AML-193 (cell line): ENCODE data around the gene HTR3E.
A peak's percentile ranks its signal among the peaks of the same experiment; 100 is the strongest.
"Not testable (repeated sequence)": the region's sequence is repeated elsewhere in the genome, so short reads cannot be mapped to it uniquely, and the experiment has no call there.

Experiments used
- DNase-seq, 2 experiments: peaks; one replicate each; lab custom pipeline; 2025; lab: John Stamatoyannopoulos, UW

Gene HTR3E, protein sequence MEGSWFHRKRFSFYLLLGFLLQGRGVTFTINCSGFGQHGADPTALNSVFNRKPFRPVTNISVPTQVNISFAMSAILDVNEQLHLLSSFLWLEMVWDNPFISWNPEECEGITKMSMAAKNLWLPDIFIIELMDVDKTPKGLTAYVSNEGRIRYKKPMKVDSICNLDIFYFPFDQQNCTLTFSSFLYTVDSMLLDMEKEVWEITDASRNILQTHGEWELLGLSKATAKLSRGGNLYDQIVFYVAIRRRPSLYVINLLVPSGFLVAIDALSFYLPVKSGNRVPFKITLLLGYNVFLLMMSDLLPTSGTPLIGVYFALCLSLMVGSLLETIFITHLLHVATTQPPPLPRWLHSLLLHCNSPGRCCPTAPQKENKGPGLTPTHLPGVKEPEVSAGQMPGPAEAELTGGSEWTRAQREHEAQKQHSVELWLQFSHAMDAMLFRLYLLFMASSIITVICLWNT

DNA sequence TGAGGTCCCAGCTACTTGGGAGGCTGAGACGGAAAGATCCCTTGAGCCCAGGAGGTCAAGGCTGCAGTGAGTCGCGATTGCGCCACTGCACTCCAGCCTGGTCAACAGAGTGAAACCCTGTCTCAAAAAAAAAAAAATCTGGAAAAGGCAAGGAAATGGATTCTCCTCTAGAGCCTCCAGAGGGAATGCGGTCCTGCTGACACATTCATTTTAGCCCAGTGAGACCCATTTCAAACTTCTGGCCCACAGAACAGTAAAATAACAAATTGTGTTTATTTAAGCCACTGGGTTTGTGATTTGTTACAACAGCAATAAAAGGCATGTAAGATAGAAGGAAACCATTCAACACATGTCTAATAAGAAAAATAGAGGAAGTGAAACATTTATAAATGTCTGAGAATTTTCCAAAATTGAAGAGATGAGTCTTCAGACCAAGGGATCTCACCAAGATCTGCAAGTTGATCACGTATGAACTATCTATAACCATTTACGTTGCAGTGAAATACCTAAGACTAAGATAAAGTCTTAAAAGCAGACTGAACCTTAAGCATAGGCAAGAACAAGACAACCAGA is at the start of gene HTR3E:
HTR3E (plus strand) TSS at position 254 of the 573 bp plus-strand sequence. CDS start 466 bp downstream, outside the sequence.
- DNase-seq, result no peak

DNA sequence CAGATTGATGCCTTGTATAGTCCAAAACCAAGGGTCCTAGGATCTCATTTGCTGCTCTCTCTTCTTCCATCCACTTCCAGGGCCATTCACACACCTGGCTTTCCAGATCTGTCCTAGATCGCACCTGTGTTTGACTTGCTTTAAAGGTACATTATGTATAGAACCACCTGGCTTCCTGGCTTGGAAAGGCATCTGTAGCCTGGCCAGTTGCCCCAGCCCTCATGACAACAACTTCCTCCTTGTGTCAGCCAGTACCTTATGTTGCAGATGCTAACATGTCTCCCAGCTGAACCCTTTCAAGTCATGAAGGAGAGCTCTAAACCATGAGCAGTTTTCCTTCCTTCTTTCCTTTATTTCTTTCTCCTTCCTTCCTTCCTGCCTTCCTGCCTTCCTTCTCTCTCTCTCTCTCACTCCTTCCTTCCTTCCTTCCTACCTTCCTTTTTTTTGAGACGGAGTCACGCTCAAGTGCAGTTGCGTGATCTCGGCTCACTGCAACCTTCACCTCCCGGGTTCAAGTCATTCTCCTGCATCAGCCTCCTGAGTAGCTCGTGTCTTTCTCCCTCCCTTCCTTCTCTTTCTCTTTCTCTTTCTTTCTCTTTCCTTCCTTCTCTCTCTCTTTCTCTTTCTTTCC is 46.5 kb upstream of the HTR3E start:
- DNase-seq, result peak in 1 of 2 experiments; percentile 16

DNA sequence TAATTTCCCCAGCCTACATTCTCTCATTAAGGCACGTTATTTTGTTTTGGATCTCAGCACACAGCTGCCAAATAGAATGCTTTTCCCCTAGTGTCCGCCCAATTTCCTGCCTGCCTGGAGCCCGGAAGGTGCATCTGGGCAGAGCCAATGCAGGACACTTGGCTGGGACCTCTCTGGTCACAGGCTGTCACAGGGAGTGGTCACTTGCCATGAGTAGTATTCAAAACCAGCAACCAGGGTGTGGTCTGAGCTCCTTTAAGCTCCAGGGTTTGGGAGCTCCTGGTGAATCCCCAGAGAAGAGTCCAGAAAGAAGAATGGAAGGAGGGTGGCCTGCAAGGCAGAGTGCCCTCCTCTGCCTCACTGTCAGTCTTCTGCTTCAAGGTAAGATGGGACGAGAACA is 44.1 kb upstream of the HTR3E start, which contains the start of gene HTR3C:
HTR3C (plus strand) TSS at position 281 of the 400 bp plus-strand sequence; CDS start at position 315, 34 bp downstream.
- no peak for DNase-seq

DNA sequence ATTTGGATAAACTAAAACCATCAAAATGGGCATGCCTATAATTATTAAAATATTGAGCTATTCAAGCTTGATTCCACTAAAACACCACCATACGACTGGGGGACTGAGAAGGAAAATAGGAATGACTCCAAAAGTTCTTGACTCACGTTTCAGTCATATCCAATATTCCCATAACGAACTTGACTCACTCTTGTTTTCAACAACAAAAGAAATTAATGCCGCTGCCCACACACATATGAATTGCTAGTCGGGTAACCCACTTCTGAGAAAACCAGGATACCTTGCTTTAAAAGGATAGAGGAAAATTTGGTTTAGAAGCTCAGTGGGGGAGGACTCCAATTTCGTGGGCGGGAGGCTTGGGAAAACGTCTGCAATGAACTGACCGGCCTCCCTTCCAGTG is 38.8 kb upstream of the HTR3E start:
- DNase-seq, result no peak

DNA sequence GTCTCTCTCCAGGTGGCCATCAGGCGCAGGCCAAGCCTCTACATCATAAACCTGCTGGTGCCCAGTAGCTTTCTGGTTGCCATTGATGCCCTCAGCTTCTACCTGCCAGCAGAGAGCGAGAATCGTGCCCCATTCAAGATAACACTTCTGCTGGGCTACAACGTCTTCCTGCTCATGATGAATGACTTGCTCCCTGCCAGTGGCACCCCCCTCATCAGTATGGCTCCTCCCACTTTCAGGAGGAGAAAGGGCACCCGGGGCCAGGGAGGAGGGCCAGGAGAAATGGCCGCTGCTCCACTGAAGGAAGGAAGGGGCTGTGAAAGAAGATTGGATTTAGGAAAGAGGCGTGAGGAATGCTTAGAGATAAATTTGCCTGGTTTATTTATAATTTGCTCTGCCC is 37.4 kb upstream of the HTR3E start:
- no peak for DNase-seq

DNA sequence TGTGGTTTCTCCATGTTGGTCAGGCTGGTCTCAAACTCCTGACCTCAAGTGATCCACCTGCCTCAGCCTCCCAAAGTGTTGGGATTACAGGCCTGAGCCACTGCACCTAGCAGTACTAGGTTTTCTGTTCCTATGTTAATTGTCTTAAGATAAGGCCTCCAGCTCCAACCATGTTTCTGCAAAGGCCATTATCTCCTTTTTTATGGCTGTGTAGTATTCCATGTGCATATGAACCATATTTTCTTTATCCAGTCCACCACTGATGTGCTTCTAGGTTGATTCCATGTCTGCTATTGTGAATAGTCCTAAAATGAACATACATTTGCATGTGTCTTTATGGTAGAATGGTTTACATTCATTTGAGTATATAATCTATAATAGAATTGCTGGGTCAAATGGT is 34.2 kb upstream of the HTR3E start:
- no peak for DNase-seq

DNA sequence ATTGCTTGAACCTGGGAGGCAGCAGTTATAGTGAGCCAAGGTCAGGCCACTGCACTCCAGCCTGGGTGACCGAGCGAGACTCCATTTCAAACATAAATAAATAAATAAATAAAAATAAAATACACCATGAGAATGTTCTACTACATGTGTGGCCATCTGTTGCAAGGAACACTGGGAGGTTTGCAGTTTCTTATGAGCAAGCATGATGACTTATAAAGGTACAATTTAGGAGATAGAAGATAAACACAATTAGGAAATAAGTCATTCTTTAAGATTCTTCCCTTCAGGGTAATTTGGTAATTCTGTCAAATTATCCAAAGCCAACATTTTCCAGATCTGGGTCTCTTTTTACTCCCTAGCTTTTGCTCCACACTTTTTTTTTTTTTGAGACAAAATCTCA is 30.7 kb upstream of the HTR3E start:
- DNase-seq, result no peak

DNA sequence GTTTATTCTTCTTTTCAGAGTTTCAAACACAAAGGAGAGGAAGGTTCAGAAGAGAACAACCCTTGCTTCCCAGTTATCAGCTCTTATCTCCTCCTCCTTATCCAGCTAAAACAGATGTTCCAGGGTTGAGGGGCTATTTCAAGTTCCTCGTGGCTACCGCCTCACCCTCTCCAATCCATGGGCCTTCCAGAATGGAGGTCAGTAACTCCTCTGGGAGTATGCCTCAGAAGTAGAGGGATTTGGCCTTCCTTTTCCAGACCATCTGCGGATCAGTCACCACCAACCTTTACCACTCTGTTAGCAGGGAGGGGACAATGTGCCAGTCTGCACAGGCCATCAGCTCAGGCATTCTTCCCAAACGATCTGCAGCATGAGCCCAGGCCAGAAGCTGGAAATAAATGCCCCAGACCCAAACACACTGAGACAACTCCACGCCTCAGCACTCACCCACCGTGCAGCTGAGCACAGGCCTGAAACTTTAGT is 29.2 kb upstream of the HTR3E start:
- no peak for DNase-seq

DNA sequence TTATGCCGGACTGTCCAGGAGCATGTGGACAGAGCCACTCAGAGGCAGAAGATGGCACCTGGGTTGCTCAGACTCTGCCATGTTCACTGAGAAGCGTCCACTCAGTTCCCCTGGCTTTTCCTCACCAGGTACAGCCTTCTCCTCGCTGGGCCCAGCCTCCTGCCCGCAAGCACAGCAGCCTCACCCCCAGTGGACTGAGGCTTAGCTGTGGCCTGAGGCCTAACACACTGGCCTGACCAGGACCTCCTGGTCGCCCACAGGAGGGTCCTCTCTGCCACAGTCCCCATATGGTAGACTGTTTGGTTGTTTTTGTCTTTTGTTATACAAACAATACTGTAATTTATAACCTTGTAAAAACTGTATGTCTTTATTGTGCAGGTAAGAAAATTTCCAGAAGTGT is 28.5 kb upstream of the HTR3E start:
- DNase-seq, result no peak

DNA sequence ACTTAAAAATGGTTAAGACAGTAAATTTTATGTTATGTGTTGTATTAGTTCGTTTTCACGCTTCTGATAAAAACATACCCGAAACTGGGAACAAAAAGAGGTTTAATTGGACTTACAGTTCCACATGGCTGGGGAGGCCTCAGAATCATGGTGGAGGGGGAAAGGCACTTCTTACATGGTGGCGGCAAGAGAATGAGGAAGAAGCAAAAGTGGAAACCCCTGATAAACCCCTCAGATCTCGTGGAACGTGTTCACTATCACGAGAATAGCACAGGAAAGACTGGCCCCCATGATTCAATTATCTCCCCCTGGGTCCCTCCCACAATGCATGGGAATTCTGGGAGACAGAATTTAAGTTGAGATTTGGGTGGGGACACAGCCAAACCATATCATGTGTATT is 25.7 kb upstream of the HTR3E start:
- not testable (repeated sequence) for DNase-seq

DNA sequence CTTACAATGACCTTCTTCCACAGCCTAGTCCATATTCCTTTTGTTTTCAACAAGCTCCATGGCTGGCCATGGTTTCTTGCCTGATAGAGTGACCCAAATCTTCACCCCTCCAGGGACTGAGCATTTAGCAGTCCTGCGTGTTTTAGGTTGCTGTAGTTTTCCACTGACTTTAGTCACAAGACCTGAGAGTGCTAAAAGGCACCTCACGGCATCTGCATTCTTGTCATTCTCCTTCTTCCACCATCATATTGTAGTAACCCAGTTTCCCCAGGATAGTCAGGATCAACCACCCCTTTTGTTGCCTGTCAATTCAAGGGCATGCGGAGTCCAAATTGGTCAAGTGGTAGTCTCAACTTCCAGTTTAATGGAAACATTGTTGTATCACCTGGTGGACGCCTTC is 23.2 kb upstream of the HTR3E start:
- no peak for DNase-seq

DNA sequence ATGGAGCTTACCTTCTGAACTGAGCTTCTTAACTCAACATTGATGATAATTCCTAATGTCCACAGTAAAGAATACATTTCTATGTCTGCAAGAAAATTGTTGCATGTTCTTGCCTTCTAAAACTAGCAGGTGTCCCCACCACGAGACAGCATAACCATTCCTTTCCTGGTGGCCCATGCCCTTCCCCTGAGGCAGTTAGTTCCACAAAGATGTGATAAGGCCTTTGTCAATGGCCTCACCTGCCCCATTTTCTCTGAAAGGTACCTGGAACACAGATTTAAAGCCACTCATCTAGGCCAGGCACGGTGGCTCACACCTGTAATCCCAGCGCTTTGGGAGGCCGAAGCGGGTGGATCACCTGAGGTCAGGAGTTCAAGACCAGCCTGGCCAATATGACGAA is 21.0 kb upstream of the HTR3E start:
- DNase-seq, result no peak

DNA sequence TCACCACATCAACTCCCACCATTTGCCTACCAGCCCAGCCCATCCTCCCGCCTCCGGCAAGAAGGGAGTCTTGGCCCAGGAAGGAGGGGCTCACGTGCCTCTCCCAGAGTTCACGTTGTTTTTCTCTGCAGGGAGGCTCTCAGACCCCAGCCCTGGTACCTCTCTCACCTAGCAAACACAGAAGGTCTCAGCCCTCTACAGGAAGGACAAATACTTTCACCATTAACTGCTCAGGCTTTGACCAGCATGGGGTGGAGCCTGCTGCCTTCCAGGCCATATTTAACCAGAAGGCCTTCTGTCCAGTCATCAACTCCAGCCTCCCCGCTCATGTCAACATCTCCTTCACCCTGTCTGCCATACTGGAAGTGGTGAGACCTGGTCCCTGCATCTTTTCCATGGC is 19.0 kb upstream of the HTR3E start:
- no peak for DNase-seq

DNA sequence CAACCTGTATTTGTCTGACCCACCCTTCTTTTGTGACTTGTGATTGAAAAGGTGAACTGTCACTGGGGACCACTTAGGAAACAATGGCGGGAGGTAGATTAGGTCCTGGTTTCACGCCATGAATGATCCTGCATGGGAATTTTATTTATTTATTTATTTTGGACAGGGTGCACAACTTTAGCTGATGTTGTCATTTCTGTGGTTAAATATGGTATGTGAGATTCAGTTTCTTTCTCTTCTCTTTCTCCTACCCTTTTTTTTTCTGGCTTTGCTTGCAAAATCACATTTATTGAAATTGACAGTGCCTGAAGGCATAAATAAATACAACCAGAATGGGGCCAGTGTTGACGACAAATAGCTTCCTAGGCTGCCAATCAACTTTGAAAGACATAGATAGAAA is 18.0 kb upstream of the HTR3E start:
- DNase-seq, result no peak

DNA sequence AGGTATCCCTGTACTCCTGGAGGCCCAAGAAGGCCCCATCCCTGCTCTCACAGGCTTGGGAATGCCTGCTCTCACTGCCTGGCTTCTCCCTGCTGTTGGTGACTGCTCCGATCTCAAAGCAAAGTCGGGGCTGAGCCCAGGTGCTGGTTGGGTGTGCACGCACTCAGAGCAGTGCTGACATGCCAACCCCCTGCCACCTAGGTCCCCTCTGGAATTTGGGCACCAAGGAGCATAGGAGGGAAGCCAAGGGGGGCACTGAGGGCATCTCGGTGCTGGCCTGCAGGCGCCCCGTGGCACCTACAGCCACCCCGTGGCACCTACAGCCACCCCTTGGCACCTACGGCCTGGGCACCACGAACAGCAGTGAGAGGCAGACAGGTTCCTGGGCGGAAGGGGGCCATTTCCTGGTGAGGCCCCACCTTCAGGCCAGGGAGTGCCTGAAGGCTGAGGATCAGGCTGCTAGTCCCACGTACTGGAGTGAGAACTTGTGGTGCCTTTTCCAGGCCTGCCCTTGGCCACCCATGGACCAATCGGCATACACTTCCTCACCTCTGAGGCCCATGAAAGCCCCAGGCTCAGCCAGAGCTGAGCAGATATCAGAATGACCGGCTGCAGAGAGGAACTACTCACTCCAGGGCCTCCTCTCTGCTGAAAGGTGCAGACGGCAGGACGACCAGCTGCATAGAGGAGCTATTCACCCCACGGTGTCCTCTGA is 15.6 kb upstream of the HTR3E start:
- DNase-seq, result no peak

DNA sequence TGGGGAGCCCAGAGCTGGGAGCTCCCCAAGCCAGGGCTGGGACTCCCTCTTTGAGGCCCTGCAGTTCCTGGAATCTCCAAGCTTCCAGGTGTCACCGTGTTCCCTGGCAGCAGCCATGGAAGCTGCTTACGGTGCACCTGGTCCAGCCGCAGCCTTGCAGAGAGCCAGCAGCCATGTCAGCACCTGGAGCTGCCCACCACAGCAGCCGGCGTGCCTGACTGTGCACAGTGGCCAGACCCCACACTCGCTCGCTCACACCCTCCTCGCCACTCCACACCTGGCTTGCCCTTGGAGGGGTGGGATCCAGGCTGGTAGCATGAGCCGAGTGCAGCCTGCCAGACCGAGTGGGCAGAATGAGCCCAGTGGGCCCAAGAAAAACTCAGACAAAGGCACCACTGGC is 14.8 kb upstream of the HTR3E start:
- no peak for DNase-seq

DNA sequence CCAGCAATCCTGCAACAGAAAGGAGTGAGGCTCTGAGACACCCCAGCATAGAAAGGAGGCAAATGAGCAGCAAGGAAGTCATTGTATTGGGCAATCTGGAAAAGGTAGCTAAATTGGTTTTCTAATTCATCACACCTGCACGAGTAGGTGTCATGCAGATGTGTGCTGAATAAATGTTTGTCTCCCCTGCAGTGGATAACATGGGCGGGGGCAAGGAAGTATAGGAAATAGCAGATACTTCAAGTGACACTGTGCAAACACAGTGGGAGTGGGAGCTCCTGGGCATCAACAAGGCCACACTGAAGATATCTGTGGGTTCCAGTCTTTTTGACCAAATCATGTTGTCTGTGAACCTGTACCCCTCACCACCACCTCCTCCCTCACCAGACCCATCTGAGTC is 14.4 kb upstream of the HTR3E start:
- DNase-seq, result no peak

DNA sequence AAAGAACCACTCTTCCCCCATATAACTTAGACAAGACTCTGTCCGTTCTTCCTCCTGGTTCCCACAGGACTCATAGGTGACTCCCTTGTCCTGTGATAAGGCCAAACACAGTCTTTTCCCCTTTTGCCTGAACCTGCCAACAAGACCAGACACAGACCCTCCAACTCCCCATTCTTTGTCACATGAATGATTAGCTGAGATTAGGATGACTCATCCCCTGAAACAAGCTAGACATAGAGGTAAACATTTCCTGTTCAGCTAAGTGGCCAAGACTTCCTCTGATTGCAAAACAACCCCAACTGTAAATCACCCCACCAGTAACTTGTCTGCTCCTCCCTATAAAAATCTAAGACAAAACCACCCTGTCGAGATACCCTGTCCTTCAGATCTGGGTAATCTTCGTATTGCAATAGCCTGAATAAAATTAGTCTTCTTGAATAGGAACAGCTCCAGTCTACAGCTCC is 11.4 kb upstream of the HTR3E start:
- DNase-seq, result peak; percentile 50 to 58

DNA sequence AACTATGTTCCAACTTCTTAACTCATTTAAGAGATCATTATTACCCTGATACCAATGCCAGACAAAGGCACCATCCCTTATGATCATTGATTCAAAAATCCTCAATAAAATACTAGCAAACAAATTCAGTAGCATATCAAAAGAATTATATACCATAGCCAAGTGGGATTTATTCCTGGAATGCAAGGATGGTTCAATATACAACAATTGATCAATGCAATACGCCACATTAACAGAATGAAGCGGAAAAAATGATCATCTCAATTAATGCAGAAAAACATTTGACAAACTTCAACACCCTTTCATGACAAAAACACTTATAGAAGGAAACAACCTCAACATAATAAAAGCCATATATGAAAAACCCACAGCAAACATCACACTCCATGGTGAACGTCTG is 4.7 kb upstream of the HTR3E start:
- DNase-seq, result no peak

DNA sequence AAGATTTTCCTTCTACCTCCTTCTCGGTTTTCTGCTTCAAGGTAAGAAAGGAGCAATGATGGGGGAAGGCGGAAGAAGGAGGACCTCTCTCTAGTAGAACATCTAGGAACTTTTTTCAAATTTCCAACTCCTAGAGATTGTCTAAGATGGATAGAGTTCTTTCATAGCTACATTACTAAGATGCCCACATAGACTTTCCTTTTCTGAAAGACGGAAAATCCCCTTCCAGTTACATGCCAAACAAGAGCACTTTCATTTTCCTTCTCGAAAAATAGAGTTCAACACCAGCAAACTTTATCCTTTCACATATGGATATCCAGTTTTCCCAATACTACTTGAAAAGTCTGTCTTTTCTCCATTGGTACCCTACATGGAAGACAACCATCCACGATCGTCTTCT is 692 bp downstream of the HTR3E start:
- no peak for DNase-seq

DNA sequence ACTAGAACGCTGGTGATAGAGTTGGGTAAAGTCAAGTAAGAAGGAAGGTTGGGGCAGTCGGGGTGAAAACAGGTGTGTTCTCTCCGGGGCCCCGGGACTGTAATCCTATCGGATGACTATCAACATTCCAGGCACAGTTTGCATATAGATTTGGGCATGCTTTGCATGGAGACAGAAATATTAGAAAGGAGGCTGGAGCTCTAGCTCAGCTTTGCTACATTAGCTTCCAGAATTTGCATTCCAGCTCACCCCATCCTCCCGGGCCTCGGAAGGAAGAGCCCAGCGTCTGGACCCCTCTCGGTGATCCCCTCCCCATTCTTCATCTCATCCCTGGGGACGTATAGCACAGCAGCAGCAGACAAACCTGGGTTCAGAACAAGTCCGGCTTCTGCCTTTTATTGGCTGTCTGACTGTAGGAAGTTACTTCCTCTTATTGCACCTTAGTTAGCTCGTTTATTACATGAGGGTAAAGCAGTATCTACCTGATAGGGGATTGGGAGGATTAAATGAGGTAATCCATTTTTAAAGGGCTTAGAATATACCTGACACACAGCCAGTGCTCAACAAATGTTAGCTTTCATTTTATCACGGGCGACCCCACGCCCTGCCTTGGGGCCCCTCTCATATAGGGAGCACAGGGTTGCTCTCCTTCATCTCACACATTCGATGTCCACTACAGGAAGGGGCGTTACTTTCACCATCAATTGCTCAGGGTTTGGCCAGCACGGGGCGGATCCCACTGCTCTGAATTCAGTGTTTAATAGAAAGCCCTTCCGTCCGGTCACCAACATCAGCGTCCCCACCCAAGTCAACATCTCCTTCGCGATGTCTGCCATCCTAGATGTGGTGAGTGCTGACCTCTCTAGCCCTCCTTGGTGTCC is 3.2 kb downstream of the HTR3E start:
- no peak for DNase-seq
